ENCODE data around the gene ZNF441. TPM values are rescaled to one million over a fixed set of nuclear protein-coding genes. Genes with fewer than 3 reads are reported as not detected.

ZNF441 gene
- total RNA-seq: 8.2 and 8.8 TPM in 2 replicates

GRCh38 chr19:11766597-11767591, at the start of gene ZNF441:
Gene ZNF441, plus strand, starts transcription at chr19:11767000. Its CDS starts 194 bp downstream, at chr19:11767194.

DNA sequence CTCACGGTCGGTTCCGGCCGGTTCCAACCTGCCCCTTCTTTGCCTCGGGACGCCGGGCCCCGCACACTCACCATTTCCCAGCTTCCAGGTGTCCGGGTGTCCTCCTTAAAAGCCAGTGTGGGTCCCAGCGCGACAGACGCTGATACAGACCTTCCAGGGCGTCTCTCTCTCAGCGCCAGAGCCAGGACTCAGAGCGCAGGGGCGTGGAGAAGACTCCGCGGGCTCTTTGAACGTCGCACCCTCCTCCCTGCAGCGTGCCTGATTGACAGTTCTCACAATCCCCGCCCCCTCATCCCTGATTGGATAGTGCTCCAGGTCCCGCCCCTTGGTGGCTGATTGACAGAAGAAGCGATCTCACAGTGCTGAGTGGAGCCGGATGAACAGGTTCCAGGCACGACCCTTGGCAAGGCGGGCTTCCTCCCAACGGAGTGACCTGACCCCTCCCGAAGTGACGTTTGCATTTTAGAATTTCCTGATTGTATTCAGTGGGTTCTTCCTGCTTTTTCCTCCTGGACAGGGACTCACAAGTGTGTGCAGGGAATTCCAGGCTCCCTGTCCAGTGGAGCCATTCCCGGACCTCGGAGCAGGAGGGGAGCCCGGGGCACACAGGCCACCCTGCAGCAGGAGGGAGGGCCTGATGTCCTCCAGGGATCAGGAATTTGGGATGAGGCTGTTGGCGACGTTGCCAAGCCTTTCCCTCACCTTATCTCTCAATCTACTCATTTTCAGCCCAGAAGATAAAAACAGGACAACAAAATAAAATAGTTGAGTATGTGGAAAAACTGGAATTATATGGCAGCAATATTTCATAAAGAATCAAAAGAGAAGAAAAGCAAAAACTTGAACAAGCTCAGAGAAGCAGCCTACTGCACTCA, 27.8 kb upstream of the ZNF441 start, which contains the start of gene ZNF823:
Gene ZNF823, minus strand, starts transcription at position 201 of the 875 bp plus-strand sequence. Its CDS starts 127 bp downstream, at position 74.

GRCh38 chr19:11798391-11799330, 31.9 kb downstream of the ZNF441 start, which contains the start of gene ZNF491:
Gene ZNF491, plus strand, starts transcription at chr19:11798523. Its CDS starts 7,431 bp downstream, at chr19:11805954.

GRCh38 chr19:11814029-11814699, 47.4 kb downstream of the ZNF441 start, which contains the start of gene ZNF440:
Gene ZNF440, plus strand, starts transcription at chr19:11814273. Its CDS starts 175 bp downstream, at chr19:11814448.

Other genes with a start within 250 kb of the ZNF441 start
- 28.5 and 34.9 TPM in 2 replicates for gene ECSIT, start 237.9 kb upstream of the ZNF441 start, total RNA-seq
- 2.3 TPM in 1 of 2 replicates, not detected in the other for gene CNN1, start 228.1 kb upstream of the ZNF441 start, total RNA-seq
- gene ELOF1, start 207.8 kb upstream of the ZNF441 start, total RNA-seq: 23.3 and 25.6 TPM in 2 replicates
- 8.9 and 52.9 TPM in 2 replicates for gene ACP5, start 189.4 kb upstream of the ZNF441 start, total RNA-seq
- gene ZNF627, start 169.5 kb upstream of the ZNF441 start, total RNA-seq: 20.8 and 25.8 TPM in 2 replicates
- gene ZNF823, start 28.1 kb upstream of the ZNF441 start, total RNA-seq: 4.1 and 7.5 TPM in 2 replicates
- gene ZNF491, start 31.5 kb downstream of the ZNF441 start, total RNA-seq: 0.34 and 1.6 TPM in 2 replicates
- gene ZNF440, start 47.3 kb downstream of the ZNF441 start, total RNA-seq: 8.5 and 14.2 TPM in 2 replicates
- 1.0 and 5.3 TPM in 2 replicates for gene ZNF439, start 81.7 kb downstream of the ZNF441 start, total RNA-seq
- 0.34 and 2.7 TPM in 2 replicates for gene ZNF69, start 120.8 kb downstream of the ZNF441 start, total RNA-seq
- 10.3 and 12.4 TPM in 2 replicates for gene ZNF700, start 158.1 kb downstream of the ZNF441 start, total RNA-seq
- 0.68 and 1.9 TPM in 2 replicates for gene ZNF763, start 198.0 kb downstream of the ZNF441 start, total RNA-seq

Measured in nasal cavity respiratory epithelium epithelial cell of viscerocranial mucosa (primary cell).